Measurements from ENCODE around the gene PSTPIP1.

The PSTPIP1 gene

DNA sequence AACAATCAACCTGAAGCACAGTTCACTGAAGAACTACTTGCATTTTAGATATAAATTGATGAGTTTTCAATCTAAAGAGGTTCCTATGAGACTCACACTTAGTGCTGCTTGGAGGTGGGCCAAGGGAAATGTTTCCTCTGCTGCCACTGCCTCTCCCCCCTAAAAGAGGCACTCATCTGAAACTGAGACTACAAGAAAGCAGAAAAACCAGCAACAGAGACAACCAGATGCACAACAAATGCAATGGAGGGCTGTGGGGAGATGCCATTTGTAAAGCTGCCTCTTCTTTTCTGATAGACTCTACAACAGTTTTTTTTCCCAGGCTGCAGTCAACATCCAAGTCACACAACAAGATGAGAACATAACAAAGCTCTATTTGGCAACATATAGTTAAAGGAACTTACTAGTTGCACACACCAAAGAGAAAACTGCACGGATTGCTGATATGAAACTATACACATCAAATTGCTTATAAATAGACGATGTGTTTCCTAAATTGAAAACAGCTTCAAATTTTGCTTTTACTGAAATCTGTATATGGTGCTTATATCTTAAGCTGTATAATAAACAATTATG is 64.9 kb downstream of the PSTPIP1 start:
- no peaks in the 10 kb centered on the region for H4K20me1 ChIP-seq (ENCODE audit: insufficient read depth)

GRCh38 chr15:77060546-77060945 is 65.6 kb downstream of the PSTPIP1 start:
- Histone ChIP-seq H3K79me2 (ENCODE audit: insufficient read depth, low read depth) (peaks cover 97% of the 10 kb centered on the region), H3K4me2 (peak overlapping the region; percentile 85), H3K9ac (peak overlapping the region; percentile 60), H2AFZ (ENCODE audit: low read depth) (no peak overlapping the region), H3K27me3 (ENCODE audit: insufficient read depth, low read depth) (no peaks in the 10 kb centered on the region), H3K4me3 (IDR thresholded peaks at IDR 0.05; ENCODE audit: insufficient read depth, low read depth, low read length) (no peak overlapping the region), H3K27ac (peak overlapping the region; percentile 90), H3K36me3 (ENCODE audit: insufficient read depth) (no peaks in the 10 kb centered on the region), H3K4me1 (ENCODE audit: low read depth, poor library complexity, severe bottlenecking) (peaks cover 90% of the 10 kb centered on the region), H4K20me1 (ENCODE audit: insufficient read depth) (no peaks in the 10 kb centered on the region)
- no peak for TF ChIP-seq CTCF (conservative IDR thresholded peaks at IDR 0.05; ENCODE audit: low read depth, low read length)

More for the DNA sequence above, 64.9 kb downstream of the PSTPIP1 start:
- no peaks in the 10 kb centered on the region for H3K27me3 ChIP-seq (ENCODE audit: insufficient read depth, low read depth)
- H2AFZ ChIP-seq (ENCODE audit: low read depth), result no peak overlapping the region
- H3K79me2 ChIP-seq (ENCODE audit: insufficient read depth, low read depth), result peaks cover 96% of the 10 kb centered on the region
- peak overlapping the region; percentile 90 for H3K27ac ChIP-seq
- H3K36me3 ChIP-seq (ENCODE audit: insufficient read depth), result no peaks in the 10 kb centered on the region
- H3K4me1 ChIP-seq (ENCODE audit: low read depth, poor library complexity, severe bottlenecking), result peaks cover 84% of the 10 kb centered on the region
- H3K4me3 ChIP-seq (IDR thresholded peaks at IDR 0.05; ENCODE audit: insufficient read depth, low read depth, low read length), result no peak overlapping the region
- peak overlapping the region; percentile 85 for H3K4me2 ChIP-seq
- peak overlapping the region; percentile 60; the same call in 1 of the 2 replicates for H3K9ac ChIP-seq
- no peak for TF ChIP-seq CTCF (conservative IDR thresholded peaks at IDR 0.05; ENCODE audit: low read depth, low read length)

- H3K27ac ChIP-seq, result peak overlapping the region; percentile 90; the same call in 1 of the 2 replicates
- peaks cover 97% of the 10 kb centered on the region for H3K79me2 ChIP-seq (ENCODE audit: insufficient read depth, low read depth)
- no peaks in the 10 kb centered on the region for H3K27me3 ChIP-seq (ENCODE audit: insufficient read depth, low read depth)
- H3K4me1 ChIP-seq (ENCODE audit: low read depth, poor library complexity, severe bottlenecking), result peaks cover 91% of the 10 kb centered on the region
- peak overlapping the region; percentile 85 for H3K4me2 ChIP-seq
- H3K36me3 ChIP-seq (ENCODE audit: insufficient read depth), result no peaks in the 10 kb centered on the region
- TF ChIP-seq CTCF (conservative IDR thresholded peaks at IDR 0.05; ENCODE audit: low read depth, low read length), result no peak
- no peak overlapping the region; the same call in 1 of the 2 replicates for H3K9ac ChIP-seq
- no peak overlapping the region for H2AFZ ChIP-seq (ENCODE audit: low read depth)
- peaks cover 8% of the 10 kb centered on the region; the same call in 1 of the 2 replicates for H4K20me1 ChIP-seq (ENCODE audit: insufficient read depth)
- no peak overlapping the region for H3K4me3 ChIP-seq (IDR thresholded peaks at IDR 0.05; ENCODE audit: insufficient read depth, low read depth, low read length)
Measured at GRCh38 chr15:77063249-77063648, 68.3 kb downstream of the PSTPIP1 start.

DNA sequence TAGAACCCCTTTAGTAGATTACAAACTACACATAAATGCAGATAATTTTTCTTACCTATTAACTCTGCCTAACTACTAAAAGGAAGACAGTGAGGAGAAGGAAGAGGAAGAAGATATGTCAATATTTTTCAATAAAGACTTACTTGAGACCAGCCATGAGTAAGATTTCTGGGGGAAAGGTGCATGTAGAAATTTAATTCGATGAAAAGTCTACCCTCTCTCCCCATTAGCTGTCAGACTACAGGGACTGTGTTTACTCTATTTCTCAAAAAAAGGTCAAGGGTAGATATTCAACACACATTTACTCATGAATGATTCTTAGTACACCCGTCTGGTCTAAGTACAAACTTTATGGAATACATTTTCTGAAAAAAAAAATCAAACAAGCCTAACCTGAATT is 69.1 kb downstream of the PSTPIP1 start:
- Histone ChIP-seq H3K27me3 (ENCODE audit: insufficient read depth, low read depth) (no peaks in the 10 kb centered on the region), H3K4me2 (peak overlapping the region; percentile 85), H3K4me3 (IDR thresholded peaks at IDR 0.05; ENCODE audit: insufficient read depth, low read depth, low read length) (no peak overlapping the region), H3K27ac (peak overlapping the region; percentile 90; the same call in 1 of the 2 replicates), H3K4me1 (ENCODE audit: low read depth, poor library complexity, severe bottlenecking) (peaks cover 91% of the 10 kb centered on the region), H4K20me1 (ENCODE audit: insufficient read depth) (peaks cover 10% of the 10 kb centered on the region; the same call in 1 of the 2 replicates), H3K79me2 (ENCODE audit: insufficient read depth, low read depth) (peaks cover 97% of the 10 kb centered on the region), H2AFZ (ENCODE audit: low read depth) (no peak overlapping the region), H3K9ac (no peak overlapping the region), H3K36me3 (ENCODE audit: insufficient read depth) (no peaks in the 10 kb centered on the region)
- no peak for TF ChIP-seq CTCF (conservative IDR thresholded peaks at IDR 0.05; ENCODE audit: low read depth, low read length)
